Activated T-cell treated with anti-CD3 and anti-CD28 coated beads for 24 hours (primary cell): Measurements from ENCODE around the gene MYH13.
"Not testable (repeated sequence)": the region's sequence is repeated elsewhere in the genome, so short reads cannot be mapped to it uniquely, and the experiment has no call there.

ENCODE experiments used
- DNase-seq: peaks from one replicate; pipeline ENCODE4 v3.0.0-alpha.2; 2020; ENCODE audit warnings: low read depth

The MYH13 gene

GRCh38 chr17:10304758-10305300, 68.0 kb downstream of the MYH13 start:
- DNase-seq: no peak

- DNase-seq: no peak
Observed at GRCh38 chr17:10297691-10298090, 75.1 kb downstream of the MYH13 start.

- DNase-seq: peak; percentile 12
Observed at GRCh38 chr17:10295728-10296343, 77.0 kb downstream of the MYH13 start.

- no peak for DNase-seq
Observed at GRCh38 chr17:10294180-10294579, 78.6 kb downstream of the MYH13 start.

GRCh38 chr17:10292057-10292937, 80.5 kb downstream of the MYH13 start:
- no peak for DNase-seq

- not testable (repeated sequence) for DNase-seq
Observed at GRCh38 chr17:10291576-10291975, 81.2 kb downstream of the MYH13 start.

GRCh38 chr17:10290041-10290440, 82.8 kb downstream of the MYH13 start:
- no peak for DNase-seq

- DNase-seq: no peak
Observed at GRCh38 chr17:10286324-10286723, 86.5 kb downstream of the MYH13 start.

GRCh38 chr17:10285896-10286295, 86.9 kb downstream of the MYH13 start:
- no peak for DNase-seq

- DNase-seq: no peak
Observed at GRCh38 chr17:10280068-10280467, 92.7 kb downstream of the MYH13 start.

- DNase-seq: no peak
Observed at GRCh38 chr17:10278218-10278617, 94.6 kb downstream of the MYH13 start.

- no peak for DNase-seq
Observed at GRCh38 chr17:10276436-10276835, 96.4 kb downstream of the MYH13 start.

- DNase-seq: no peak
Observed at GRCh38 chr17:10275418-10275817, 97.4 kb downstream of the MYH13 start.

- DNase-seq: no peak
Observed at GRCh38 chr17:10271106-10271562, 101.7 kb downstream of the MYH13 start.

- DNase-seq: no peak
Observed at GRCh38 chr17:10270258-10270657, 102.5 kb downstream of the MYH13 start.

- DNase-seq: no peak
Observed at GRCh38 chr17:10268005-10268404, 104.8 kb downstream of the MYH13 start.

- no peak for DNase-seq
Observed at GRCh38 chr17:10266296-10266876, 106.4 kb downstream of the MYH13 start.

GRCh38 chr17:10265100-10265810, 107.6 kb downstream of the MYH13 start:
- DNase-seq: no peak

- no peak for DNase-seq
Observed at GRCh38 chr17:10264051-10264450, 108.8 kb downstream of the MYH13 start.

- no peak for DNase-seq
Observed at GRCh38 chr17:10262451-10262850, 110.4 kb downstream of the MYH13 start.

GRCh38 chr17:10261098-10261497, 111.7 kb downstream of the MYH13 start:
- DNase-seq: no peak
